NCI-H524 (cell line): ENCODE data around the gene CEBPZOS.

Source experiments
- DNase-seq, 2 experiments: peaks; one replicate each; lab custom pipeline; 2025; lab: John Stamatoyannopoulos, UW

Gene CEBPZOS

GRCh38 chr2:37196320-37197195 lies at the start of gene CEBPZOS:
Gene CEBPZOS (plus strand): TSS chr2:37196496. CDS start chr2:37199705, 3,209 bp downstream.
- peak; percentile 50 to 84 for DNase-seq

GRCh38 chr2:37148325-37148724 lies 48.0 kb upstream of the CEBPZOS start:
- DNase-seq: no peak

DNA sequence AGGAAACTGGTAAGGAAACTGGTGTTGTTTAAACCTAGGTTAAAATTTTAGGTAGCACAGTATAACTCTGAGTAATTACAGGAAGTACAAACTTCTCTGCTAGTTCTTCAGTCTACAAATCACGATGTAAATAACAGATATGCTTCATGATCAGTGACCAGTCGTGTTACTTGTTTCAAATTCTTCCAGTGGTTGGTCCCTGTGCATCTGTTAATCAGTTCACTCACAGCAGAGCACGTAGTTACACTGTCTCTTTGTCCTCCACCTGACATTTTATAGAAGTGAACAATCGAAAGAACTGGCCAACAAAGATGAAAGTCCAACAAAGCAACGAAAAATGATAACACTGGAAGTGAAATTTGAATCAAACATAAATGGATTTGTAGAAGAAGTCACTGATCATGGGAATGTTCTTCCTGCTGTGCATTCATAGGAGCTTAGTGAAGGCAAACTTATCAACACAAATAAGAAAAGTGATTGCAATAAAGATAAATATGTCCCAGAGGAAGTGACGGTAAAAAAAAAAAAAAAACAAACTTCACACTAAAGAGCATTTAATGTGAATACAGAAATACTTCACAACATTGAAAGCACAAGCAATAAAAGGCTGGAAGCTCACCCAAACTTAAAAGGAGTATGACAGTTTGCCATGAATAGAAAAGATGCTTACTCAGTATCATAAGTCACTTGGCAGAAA lies 46.5 kb upstream of the CEBPZOS start:
- DNase-seq: no peak

DNA sequence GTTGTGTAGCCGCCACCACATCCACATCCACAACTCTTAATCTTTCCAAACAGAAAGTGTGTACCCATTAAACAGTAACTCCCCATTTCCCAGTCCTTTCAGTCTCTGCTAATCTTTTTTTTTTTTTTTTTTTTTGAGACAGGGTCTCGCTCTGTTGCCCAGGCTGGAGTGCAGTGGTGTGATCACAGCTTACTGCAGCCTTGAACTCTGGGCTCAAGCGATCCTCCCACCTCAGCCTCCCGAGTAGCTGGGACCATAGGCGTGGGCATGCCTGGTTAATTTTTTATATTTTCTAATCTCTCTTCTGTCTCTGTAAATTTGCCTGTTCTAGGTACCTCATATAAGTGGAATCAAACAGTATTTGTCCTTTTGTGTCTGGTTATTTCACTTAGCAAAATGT lies 43.1 kb upstream of the CEBPZOS start:
- DNase-seq: no peak

- no peak for DNase-seq
Measured at GRCh38 chr2:37154785-37155184, 41.5 kb upstream of the CEBPZOS start.

DNA sequence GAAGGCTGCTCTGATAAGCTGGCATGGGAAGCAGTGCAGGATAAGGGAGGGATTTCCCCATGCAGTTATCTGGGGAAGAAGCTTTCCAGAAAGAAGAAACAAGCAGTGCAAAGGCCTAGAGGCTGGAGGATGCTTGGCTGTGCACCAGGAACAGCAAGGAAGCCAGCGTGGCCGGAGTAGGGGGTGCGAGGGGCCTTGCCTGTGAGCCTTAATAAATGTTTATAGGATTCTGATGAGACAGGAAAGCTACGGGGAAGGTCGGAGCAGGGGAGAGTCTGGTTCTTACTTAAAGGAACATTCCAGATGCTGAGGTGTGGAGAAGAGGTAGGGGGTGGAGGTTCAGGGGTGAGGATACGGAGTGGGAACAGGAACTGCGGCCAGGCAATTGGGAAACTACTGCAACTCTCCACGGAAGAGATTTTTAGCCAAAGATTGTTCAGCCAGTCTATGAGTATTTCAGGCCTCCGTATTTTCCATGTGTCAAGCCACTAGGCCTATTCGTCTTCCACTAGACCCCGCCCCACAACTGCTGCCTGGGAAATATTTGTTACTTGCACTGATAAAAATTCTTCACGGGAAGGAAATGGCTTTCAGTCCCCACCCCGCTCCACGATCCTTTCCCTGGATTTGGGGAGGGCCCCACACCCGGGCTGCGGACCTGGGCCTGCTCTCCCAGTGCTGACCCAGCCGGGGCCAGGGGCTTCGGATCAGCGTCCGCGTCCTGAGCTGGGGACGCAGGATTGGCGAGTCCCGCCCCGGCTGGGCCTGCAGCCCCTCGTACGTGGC lies 40.0 kb upstream of the CEBPZOS start:
- DNase-seq: peak; percentile 11 to 54

GRCh38 chr2:37156857-37157714 lies 39.2 kb upstream of the CEBPZOS start, which contains the start of gene EIF2AK2:
Gene EIF2AK2 (minus strand): TSS chr2:37156980. CDS start chr2:37147806, 9,174 bp downstream.
- peak in 1 of 2 experiments; percentile 74 for DNase-seq

DNA sequence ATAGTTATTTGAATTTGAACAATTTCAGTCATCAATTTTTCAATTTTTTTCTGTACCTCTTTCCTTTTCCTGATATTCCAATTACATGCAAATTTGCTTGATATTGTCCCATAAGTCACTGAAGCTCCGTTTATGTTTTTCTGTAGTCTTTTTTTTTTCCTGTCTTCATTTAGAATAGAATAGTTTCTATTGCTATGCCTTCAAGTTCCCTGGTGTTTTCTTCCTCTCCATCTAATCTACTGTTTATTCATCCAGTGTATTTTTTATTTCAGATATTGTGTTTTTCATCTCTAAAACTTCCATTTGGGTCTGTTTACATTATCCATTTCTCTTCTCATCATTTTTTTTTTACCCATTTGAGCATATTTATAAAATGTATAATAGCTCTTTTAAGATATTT lies 31.5 kb upstream of the CEBPZOS start:
- DNase-seq: no peak

DNA sequence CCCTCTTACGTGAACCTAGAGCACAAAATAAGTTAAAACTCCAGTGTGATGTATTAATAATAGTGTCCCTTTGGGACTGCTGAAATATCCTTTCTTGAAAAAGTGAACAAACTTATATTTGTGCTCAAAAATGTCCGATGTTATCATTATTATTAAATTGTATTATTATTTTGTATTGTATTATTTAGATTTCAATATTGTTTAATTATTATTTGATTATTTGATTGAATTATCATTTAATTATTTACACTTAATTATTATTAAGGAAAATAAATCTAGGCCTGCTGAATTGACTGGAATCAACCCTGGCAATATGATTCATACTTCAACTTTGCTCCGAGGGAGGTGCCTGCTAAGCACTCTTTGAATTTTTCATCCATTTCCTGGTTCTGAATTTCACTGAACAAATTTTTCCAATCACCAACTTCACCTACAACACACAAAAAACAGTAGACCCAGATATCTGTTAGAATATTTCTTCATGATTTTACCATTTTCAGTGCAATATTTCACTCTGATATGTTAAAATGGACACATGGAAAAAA lies 28.6 kb upstream of the CEBPZOS start:
- DNase-seq: no peak

DNA sequence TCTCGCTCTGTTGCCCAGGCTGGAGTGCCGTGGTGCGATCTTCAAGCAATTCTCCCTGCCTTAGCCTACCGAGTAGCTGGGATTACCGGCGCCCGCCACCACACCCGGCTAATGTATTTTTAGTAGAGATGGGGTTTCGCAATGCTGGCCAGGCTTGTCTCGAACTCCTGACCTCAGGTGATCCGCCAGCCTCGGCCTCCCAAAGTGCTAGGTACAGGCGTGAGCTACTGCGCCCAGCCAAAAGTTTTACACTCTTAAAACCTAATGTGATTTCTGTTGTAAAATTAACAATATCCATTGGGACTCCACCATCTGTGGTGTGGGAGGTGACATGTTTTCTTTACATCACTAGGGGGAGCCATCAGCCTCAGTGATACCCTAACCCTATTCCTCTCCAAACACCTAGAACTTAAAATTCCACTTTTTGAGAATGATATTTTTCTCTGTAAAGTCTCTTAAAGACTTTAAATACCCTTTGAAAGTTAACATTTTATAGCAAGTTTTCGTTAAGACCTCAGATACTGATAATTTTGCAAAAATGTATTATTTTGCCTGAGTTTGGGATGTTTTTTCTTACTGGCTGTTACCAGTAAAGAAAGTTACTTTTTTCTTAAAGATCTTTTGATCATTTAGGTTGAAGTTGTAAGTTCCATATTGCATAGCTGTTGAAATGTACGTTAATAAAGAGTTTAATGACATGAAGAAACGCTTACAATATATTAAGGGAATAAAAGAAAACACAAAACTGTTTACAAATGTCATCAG lies 27.9 kb upstream of the CEBPZOS start:
- DNase-seq: peak; percentile 13 to 51

DNA sequence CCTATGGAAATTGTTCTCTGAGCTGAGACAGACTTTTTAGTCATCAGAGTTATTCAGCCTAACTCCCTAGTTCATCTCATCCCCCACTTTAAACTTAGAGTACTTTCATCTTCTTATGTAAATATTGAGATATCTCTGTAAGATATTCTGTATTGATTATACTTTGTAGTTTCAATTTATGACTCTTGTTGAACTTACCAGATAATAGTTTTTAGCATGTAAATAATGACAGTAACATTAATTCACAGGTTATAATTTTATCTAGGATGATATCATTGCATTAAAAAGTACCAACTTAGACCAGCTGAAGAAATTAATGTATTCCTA lies 24.7 kb upstream of the CEBPZOS start:
- no peak for DNase-seq

DNA sequence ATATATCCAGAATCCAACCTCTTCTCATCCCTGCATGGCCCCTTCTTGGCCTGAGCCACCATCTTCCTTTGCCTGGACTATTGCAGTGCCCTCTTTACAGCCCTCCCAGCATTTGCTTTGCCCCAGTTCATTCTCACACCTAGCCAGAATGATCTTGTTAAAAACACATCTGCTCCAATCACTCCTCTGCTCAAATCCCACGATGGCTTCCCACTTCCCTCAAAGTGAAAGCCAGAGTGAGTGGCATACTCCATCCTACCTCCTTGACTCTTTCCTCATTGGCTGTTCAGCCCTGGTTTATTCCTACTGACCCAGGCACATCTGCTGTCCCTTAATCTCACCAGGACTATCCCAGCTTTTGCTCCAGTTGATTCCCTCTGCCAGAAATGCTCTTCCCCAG lies 22.6 kb upstream of the CEBPZOS start:
- peak in 1 of 2 experiments; percentile 75 for DNase-seq

- DNase-seq: no peak
Measured at GRCh38 chr2:37180006-37180639, 16.2 kb upstream of the CEBPZOS start.

DNA sequence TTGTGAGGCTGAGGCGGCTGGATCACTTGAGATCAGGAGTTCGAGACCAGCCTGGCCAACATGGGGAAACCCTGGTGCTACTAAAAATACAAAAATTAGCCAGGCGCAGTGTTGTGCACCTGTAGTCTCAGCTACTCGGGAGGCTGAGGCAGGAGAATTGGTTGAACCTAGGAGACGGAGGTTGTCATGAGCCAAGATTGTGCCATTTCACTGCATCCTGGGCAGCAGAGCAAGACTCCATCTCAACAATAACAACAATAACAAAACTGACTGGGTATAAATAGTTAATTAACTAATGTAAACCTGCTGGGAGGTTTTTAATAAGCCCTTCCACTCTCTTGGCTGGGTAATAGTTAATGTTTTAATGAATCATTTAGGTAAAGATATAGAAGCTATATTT lies 15.7 kb upstream of the CEBPZOS start:
- no peak for DNase-seq

DNA sequence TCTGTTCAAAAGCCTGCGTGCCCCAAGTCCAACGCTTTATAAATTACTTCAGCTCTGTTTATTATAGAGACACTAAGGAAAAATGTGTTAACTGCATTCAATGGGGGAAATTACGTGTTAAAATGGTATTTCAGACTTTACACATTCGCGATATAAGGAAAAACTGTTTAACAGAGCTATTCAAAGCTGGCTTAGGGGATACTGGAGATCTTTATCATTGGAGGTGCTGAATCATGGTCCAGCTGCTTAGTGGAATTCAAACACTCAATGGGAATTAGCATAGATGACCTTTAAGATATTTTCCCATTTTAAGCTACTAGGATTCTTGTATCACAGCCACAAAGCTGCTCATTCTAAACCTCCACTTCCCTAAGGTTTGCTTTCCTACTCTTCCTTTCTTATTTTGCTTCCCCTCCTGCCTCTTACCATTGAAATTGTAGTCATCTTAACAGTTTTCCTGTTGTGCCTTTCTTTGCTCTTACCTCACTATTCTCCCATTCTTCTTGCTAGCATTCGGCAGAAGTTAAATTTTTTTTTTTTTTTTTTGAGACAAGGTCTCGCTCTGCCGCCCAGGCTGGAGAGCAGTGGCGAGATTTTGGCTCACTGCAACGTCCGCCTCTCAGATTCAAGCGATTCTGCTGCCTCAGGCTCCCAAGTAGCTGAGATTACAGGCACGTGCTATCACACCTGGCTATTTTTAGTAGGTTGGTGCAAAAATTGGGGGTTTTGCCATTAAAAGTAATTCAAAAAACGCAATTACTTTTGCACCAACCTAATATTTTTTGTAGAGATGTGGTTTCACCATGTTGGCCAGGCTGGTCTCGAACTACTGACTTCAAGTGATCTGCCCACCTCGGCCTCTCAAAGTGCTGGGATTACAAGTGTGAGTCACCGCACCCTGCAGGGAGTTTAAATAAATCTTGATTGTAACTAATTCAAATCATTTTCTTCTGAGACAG lies 14.3 kb upstream of the CEBPZOS start:
- DNase-seq: no peak

DNA sequence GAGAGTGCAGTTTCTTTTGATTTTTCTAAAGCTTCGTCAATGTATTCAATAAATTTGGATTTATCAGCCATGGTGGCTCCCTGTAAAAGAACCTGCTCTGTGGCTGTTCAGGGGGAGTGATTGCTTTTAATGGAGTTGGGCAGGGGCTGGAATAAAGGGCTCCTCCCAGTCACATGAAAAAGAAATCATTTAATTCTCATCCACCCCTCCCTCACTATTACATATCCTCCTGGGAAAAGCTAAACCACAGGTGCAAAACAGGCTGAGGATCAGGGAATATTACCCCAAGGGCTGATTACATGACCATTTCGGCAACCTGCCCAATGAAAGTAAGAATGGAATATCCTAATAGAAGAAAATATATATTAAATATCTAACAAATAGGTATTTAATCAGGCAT lies 7.7 kb upstream of the CEBPZOS start, which contains the start of gene SULT6B1:
SULT6B1 (minus strand) TSS at position 101 of the 400 bp plus-strand sequence; CDS start at position 71, 30 bp downstream.
- no peak for DNase-seq

- no peak for DNase-seq
Measured at GRCh38 chr2:37189452-37190153, 6.7 kb upstream of the CEBPZOS start.

- no peak for DNase-seq
Measured at GRCh38 chr2:37190290-37190689, 6.0 kb upstream of the CEBPZOS start.
